Omental fat pad (tissue), 4 donors: Measurements from ENCODE around the gene CEP164. TPM values are rescaled to one million over a fixed set of nuclear protein-coding genes. Genes with fewer than 3 reads are reported as not detected.

Experiments
- ATAC-seq: fragments of 150-250 bp; one replicate; pipeline ENCODE4 v1.9.1; 2016; ENCODE audit warnings: mild to moderate bottlenecking, moderate library complexity; ENCODE audit not compliant: low FRiP score
- DNase-seq: peaks from one replicate; pipeline ENCODE4 v3.0.0-alpha.2; 2019; ENCODE audit warnings: low spot score
- CTCF ChIP-seq, 3 donors: fragments of 450-650 bp; IDR thresholded peaks; one replicate each; pipeline ENCODE4 v1.5.1; 2016 to 2017; ENCODE audit warnings: antibody characterized with exemption in 3 of 3, mild to moderate bottlenecking in 3 of 3, moderate library complexity in 2 of 3
- total RNA-seq, 4 donors: library from RNA; depleted of rRNA; stranded (reverse); fragments of >200 nt; gene quantifications; one replicate each; pipeline ENCODE4 v1.1.0, GENCODE V29; 2016

Gene CEP164
- total RNA-seq, 4 donors from 2014 or later, result 15.1 to 20.3 (median 19.4) TPM

- no peak for DNase-seq
- no peak for TF ChIP-seq CTCF (IDR thresholded peaks at IDR 0.05)
- no peak for ATAC-seq
These were observed 102.8 kb downstream of the CEP164 start for GRCh38 chr11:117430293-117430955.

GRCh38 chr11:117431436-117431835, 103.8 kb downstream of the CEP164 start:
- ATAC-seq (no peak), DNase-seq (no peak)

GRCh38 chr11:117433717-117434116, 106.1 kb downstream of the CEP164 start:
- no peak for ATAC-seq
- no peak for DNase-seq

More at GRCh38 chr11:117431436-117431835, 103.8 kb downstream of the CEP164 start:
- TF ChIP-seq CTCF (IDR thresholded peaks at IDR 0.05), result no peak

GRCh38 chr11:117434481-117434880, 106.8 kb downstream of the CEP164 start:
- ATAC-seq (no peak), DNase-seq (no peak)
- no peak for TF ChIP-seq CTCF (IDR thresholded peaks at IDR 0.05)

More at GRCh38 chr11:117433717-117434116, 106.1 kb downstream of the CEP164 start:
- no peak for TF ChIP-seq CTCF (IDR thresholded peaks at IDR 0.05)

- ATAC-seq (no peak), DNase-seq (no peak)
- no peak for TF ChIP-seq CTCF (IDR thresholded peaks at IDR 0.05)
These were observed 107.7 kb downstream of the CEP164 start for GRCh38 chr11:117435326-117435725.

GRCh38 chr11:117437041-117437790, 109.6 kb downstream of the CEP164 start:
- ATAC-seq (no peak), DNase-seq (no peak)
- no peak for TF ChIP-seq CTCF (IDR thresholded peaks at IDR 0.05)

GRCh38 chr11:117437791-117438130, 110.1 kb downstream of the CEP164 start:
- no peak for ATAC-seq
- TF ChIP-seq CTCF (IDR thresholded peaks at IDR 0.05), result no peak

More at GRCh38 chr11:117437791-117438130, 110.1 kb downstream of the CEP164 start:
- no peak for DNase-seq
